GM12878 (cell line): ENCODE results near the gene ARHGAP40. TPM values are rescaled to one million over a fixed set of nuclear protein-coding genes. Genes with fewer than 3 reads are reported as not detected.
A peak's percentile ranks its signal among the peaks of the same experiment; 100 is the strongest.

Experiments used
- ATAC-seq: fragments of 200-7000 bp; cut with Tn5 transposase; 3 replicates; pipeline ENCODE4 v1.9.1; 2020; ENCODE audit warnings: mild to moderate bottlenecking, moderate library complexity
- Bru-seq: library from RNA; stranded (reverse); fragments of 400-500 nt; gene quantifications from one replicate; lab custom pipeline; 2021; lab: Mats Ljungman, UMichigan
- BruChase-seq, 2 experiments: library from RNA; stranded (reverse); fragments of 400-500 nt; gene quantifications; one replicate each; lab custom pipeline; 2021; lab: Mats Ljungman, UMichigan
- BruUV-seq: library from RNA; stranded (reverse); fragments of 400-500 nt; replicated peaks from 2 replicates; lab custom pipeline; 2021; lab: Mats Ljungman, UMichigan
- CTCF ChIA-PET: fragments of 300-600 bp; sonication (Branson Sonifier 250); formaldehyde crosslinking; extraction: SDS; loops from one replicate; lab custom pipeline; 2021; ENCODE audit warnings: inconsistent platforms; lab: Yijun Ruan, JAX
- POLR2A ChIA-PET: fragments of 350-600 bp; formaldehyde crosslinking; extraction: SDS; loops from one replicate; lab custom pipeline; 2021; ENCODE audit warnings: inconsistent platforms; lab: Charles Lee
- RAD21 ChIA-PET: fragments of 300-600 bp; sonication (Branson Sonifier 250); formaldehyde crosslinking; loops from one replicate; lab custom pipeline; 2023; ENCODE audit warnings: antibody characterized with exemption; ENCODE audit not compliant: unreplicated experiment; lab: Charles Lee
- SMC1A ChIA-PET: fragments of 300-600 bp; sonication (Branson Sonifier 250); formaldehyde crosslinking; loops from one replicate; lab custom pipeline; 2023; ENCODE audit not compliant: unreplicated experiment, uncharacterized antibody; lab: Charles Lee
- DNase-seq: peaks from one replicate; pipeline ENCODE4 v3.0.0-alpha.2; 2011; ENCODE audit warnings: low read depth, low spot score
- FAIRE-seq: peaks from 3 replicates; lab custom pipeline; 2011; peaks lifted over from hg19 to GRCh38; lab: Jason Lieb, UNC
- H2AFZ ChIP-seq: 2 replicates; pipeline ENCODE4 v1.6.0; 2011; ENCODE audit warnings: low read depth, low read length, control low read depth; ENCODE audit not compliant: control insufficient read depth
- H3K27ac ChIP-seq: 2 replicates; pipeline ENCODE4 v1.5.1; 2011; ENCODE audit warnings: control low read depth; ENCODE audit not compliant: control insufficient read depth, insufficient read depth
- H3K27me3 ChIP-seq, 2 experiments: replicated peaks in 1 of 2; 2 replicates each; pipeline versions ENCODE4 v1.6.0 to v1.6.1; 2011; ENCODE audit warnings: low read length in 1 of 2; ENCODE audit not compliant: control insufficient read depth in 2 of 2, insufficient read depth in 2 of 2
- H3K36me3 ChIP-seq, 2 experiments: 2 replicates each; pipeline ENCODE4 v1.5.1; 2011; ENCODE audit warnings: low read length in 1 of 2; ENCODE audit not compliant: control insufficient read depth in 2 of 2, insufficient read depth in 2 of 2
- H3K4me1 ChIP-seq: 2 replicates; pipeline ENCODE4 v1.6.1; 2011; ENCODE audit warnings: mild to moderate bottlenecking, low read length, moderate library complexity, mixed read lengths; ENCODE audit not compliant: control insufficient read depth, insufficient read depth
- H3K4me2 ChIP-seq: 2 replicates; pipeline ENCODE4 v1.6.0; 2011; ENCODE audit warnings: control low read depth; ENCODE audit not compliant: control insufficient read depth, insufficient read depth
- H3K4me3 ChIP-seq: fragments of 200-600 bp; sonication (generic); 2 replicates; pipeline ENCODE4 v1.5.1; 2016
- H3K79me2 ChIP-seq: 2 replicates; pipeline ENCODE4 v1.6.0; 2011; ENCODE audit warnings: low read length; ENCODE audit not compliant: control insufficient read depth, insufficient read depth
- H3K9ac ChIP-seq: 2 replicates; pipeline ENCODE4 v1.8.0; 2011; ENCODE audit warnings: low read length, control low read depth, mixed read lengths; ENCODE audit not compliant: control insufficient read depth, insufficient read depth
- H3K9me3 ChIP-seq: replicated peaks from 3 replicates; pipeline ENCODE4 v1.5.1; 2011; ENCODE audit warnings: mild to moderate bottlenecking, low read length; ENCODE audit not compliant: control insufficient read depth, insufficient read depth
- H4K20me1 ChIP-seq: 2 replicates; pipeline ENCODE4 v1.6.0; 2011; ENCODE audit not compliant: control insufficient read depth, insufficient read depth
- DPF2 ChIP-seq: fragments of 450-650 bp; IDR thresholded peaks from 2 replicates; pipeline ENCODE4 v1.6.1; 2017; ENCODE audit warnings: mild to moderate bottlenecking
- NR2C2 ChIP-seq: IDR thresholded peaks from 2 replicates; pipeline ENCODE4 v1.6.1; 2011; ENCODE audit warnings: borderline replicate concordance, low read depth; ENCODE audit not compliant: control insufficient read depth, insufficient read length
- WGBS: methylation state at CpG from one replicate; pipeline ENCODE4 v1.1.6; 2016; ENCODE audit warnings: low lambda C conversion rate; ENCODE audit not compliant: insufficient replicate concordance, insufficient coverage; ENCODE audit errors: missing lambda C conversion rate; 5-methylcytosine and 5-hydroxymethylcytosine counted together
- in situ Hi-C: fragments of 300-500 bp; cut with MboI; formaldehyde crosslinking; loops from 9 replicates; pipeline ENCODE4 v1.14.3; 2018; ENCODE audit warnings: mixed read lengths
- intact Hi-C: fragments of 100-400 bp; cut with micrococcal nuclease; formaldehyde crosslinking; loops from one replicate; pipeline ENCODE4 v1.14.2; 2022; ENCODE audit not compliant: unreplicated experiment
- long read RNA-seq, 2 experiments: library from polyadenylated mRNA; unstranded; transcript quantifications; one replicate each; pipeline ENCODE4 v2.0.0, GENCODE V29; 2019 to 2020
- polyA minus RNA-seq, 3 experiments: library from RNA; depleted of rRNA, polyadenylated mRNA; stranded (reverse); fragments of >200 nt; gene quantifications; 2 replicates each; pipeline ENCODE4 v1.2.3, GENCODE V29; 2011
- polyA plus RNA-seq, 11 experiments: library from polyadenylated mRNA; depleted of rRNA in 4 of 11; unstranded in 6 of 11; stranded (reverse) in 5 of 11; fragments of >200 nt; fragmentation: Nextera tagmentation in 4 of 11; fragmentation: Illumina TruSeq in 1 of 11; extraction: Ambion mirVana in 4 of 11; extraction: Trizol in 1 of 11; gene quantifications; 1 replicate in 1 of 11; 2 replicates in 10 of 11; pipeline versions ENCODE4 v1.2.1 to v1.2.3, GENCODE V29; 2011 to 2016; ENCODE audit warnings: inconsistent platforms in 2 of 11, missing spikeins in 2 of 11, low read depth in 1 of 11
- total RNA-seq, 4 experiments: library from RNA; depleted of rRNA in 3 of 4; stranded (reverse); fragments of >200 nt in 3 of 4; fragmentation: Illumina TruSeq in 1 of 4; extraction: Trizol in 1 of 4; gene quantifications; 2 replicates each; pipeline versions ENCODE4 v1.2.1 to v1.2.3, GENCODE V29; 2013 to 2021

The ARHGAP40 gene
- not detected in 2 replicates for total RNA-seq (2013; cell fraction: nucleolus; rRNA removed)
- total RNA-seq (2014; rRNA removed), result 0.06 TPM in 1 of 2 replicates, not detected in the other
- not detected in 2 replicates for total RNA-seq (2014; rRNA removed; fragmentation: Illumina TruSeq; extraction: Trizol)
- not detected in 2 replicates for total RNA-seq (2021)
- polyA plus RNA-seq (2011; ENCODE audit: low read depth), result not detected
- 0.07 and 0.19 TPM in 2 replicates for polyA plus RNA-seq (2011; rRNA removed)
- polyA plus RNA-seq (2011; cell fraction: cytosol; rRNA removed), result 0.07 TPM in 1 of 2 replicates, not detected in the other
- polyA plus RNA-seq (2011; cell fraction: nucleus; rRNA removed), result 0.13 TPM in 1 of 2 replicates, not detected in the other
- not detected in 2 replicates for polyA plus RNA-seq (2012)
- not detected in 2 replicates for polyA plus RNA-seq (2014; fragmentation: Illumina TruSeq; extraction: Trizol)
- not detected for polyA plus RNA-seq (2014; fragmentation: Nextera tagmentation; extraction: Ambion mirVana)
- polyA plus RNA-seq (2014; rRNA removed), result not detected in 2 replicates
- not detected for polyA plus RNA-seq (2016; fragmentation: Nextera tagmentation; extraction: Ambion mirVana)
- polyA minus RNA-seq (2011; rRNA and poly(A)+ RNA removed), result not detected in 2 replicates
- not detected in 2 replicates for polyA minus RNA-seq (2011; cell fraction: cytosol; rRNA and poly(A)+ RNA removed)
- polyA minus RNA-seq (2011; cell fraction: nucleus; rRNA and poly(A)+ RNA removed), result not detected in 2 replicates
- Bru-seq, nascent RNA, result percentile 4 among the genes with signal in this experiment
- percentile 19 among the genes with signal in this experiment for BruChase-seq, experiment 1, labeled RNA remaining after a 6-hour chase
- percentile 20 among the genes with signal in this experiment for BruChase-seq, experiment 2, labeled RNA remaining after a 2-hour chase
- long read RNA-seq, experiment 1, result 0 reads
- long read RNA-seq, experiment 2, result 0 reads

DNA sequence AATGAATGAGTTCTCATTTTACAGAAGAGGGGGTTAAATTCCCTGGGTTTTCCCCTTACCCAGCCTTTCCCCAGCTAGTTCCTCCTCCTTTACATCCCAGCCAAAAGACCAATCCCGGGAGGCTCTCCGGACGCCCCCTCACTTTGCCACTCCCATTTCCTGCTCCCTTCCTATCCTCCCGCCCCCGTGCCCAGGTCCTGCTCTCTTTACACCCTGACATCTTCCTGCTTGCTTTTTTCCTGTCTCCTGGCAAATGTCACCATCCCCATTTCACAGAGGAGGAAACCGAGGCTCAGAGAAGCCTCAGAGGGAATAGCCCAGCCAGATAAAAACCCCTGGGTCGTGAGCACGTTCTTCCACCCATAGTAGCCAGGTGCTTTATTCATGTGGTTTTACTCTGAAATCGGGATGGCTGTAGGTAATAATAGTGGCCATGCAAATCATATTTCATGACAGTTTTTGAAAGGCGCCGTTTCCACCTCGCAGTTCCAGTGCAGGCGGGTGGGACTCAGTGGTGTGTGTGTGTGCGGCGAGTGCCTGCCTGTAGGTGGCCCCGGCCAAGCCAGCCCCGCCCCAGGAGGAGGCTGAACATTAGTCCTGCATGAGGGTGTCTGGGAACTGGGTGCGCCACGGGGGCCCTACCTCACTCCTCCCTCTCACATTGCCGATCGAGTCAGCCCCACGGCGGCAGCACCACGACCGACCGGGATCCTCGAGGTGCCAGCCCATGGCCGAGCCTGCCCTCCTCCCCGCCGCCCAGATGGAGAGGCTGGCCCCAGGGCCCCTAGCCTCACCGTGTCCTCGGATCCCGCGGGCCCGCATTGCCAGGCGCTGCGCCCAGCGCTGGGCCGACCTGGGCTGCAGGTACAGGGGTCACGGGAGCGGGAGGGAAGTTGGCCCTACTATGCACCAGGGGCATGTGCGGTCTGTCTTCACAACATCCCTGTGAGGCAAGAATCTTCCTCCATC, at the start of gene ARHGAP40:
TSS of gene ARHGAP40 (plus strand) at position 594 of the 969 bp plus-strand sequence.
- ATAC-seq (peak; percentile 78), FAIRE-seq (no peak), DNase-seq (no peak)
- H3K9me3 ChIP-seq, result no peaks in the 10 kb centered on the region
- ChIA-PET CTCF (no interaction called here), POLR2A (no interaction called here), SMC1A (no interaction called here), RAD21 (no interaction called here)
- BruUV-seq, result no TSS peak
- no peaks in the 10 kb centered on the region for H4K20me1 ChIP-seq
- H2AFZ ChIP-seq, result no peak within 1 kb of the TSS
- 0 out of 2 replicates have a peak within 1 kb of the TSS, but pooled peaks have one; percentile 7 for H3K4me2 ChIP-seq
- H3K79me2 ChIP-seq, result no peaks in the 10 kb centered on the region
- H3K36me3 ChIP-seq, result no peaks in the 10 kb centered on the region
- no peaks in the 10 kb centered on the region for H3K4me1 ChIP-seq
- intact Hi-C loops (no loop called here), in situ Hi-C loops (no loop called here)
- no peak within 1 kb of the TSS for H3K9ac ChIP-seq
- 4% methylated on average over 42 of the region's 42 CpGs for WGBS
- no peak within 1 kb of the TSS for H3K4me3 ChIP-seq
- H3K27ac ChIP-seq, result no peak within 1 kb of the TSS
- no peak for TF ChIP-seq NR2C2
- 0 out of 2 replicates have a peak, but pooled peaks have one; percentile 27 for TF ChIP-seq DPF2
- TF ChIP-seq, all 136 proteins: peak for 1
- H3K27me3 ChIP-seq, result peaks cover 4 to 9% of the 10 kb centered on the region in 2 experiments
